D721Med (cell line): Measurements from ENCODE around the gene SLC19A2.
A peak's percentile ranks its signal among the peaks of the same experiment; 100 is the strongest.
"Not testable (repeated sequence)": the region's sequence is repeated elsewhere in the genome, so short reads cannot be mapped to it uniquely, and the experiment has no call there.

Source experiments
- DNase-seq: peaks from one replicate; pipeline ENCODE4 v3.0.0; 2011; ENCODE audit warnings: low spot score; ENCODE audit not compliant: insufficient read length
- FAIRE-seq: peaks from 2 replicates; lab custom pipeline; 2011; peaks lifted over from hg19 to GRCh38; lab: Jason Lieb, UNC
- TF ChIP-seq, protein P1 (sequence below): IDR thresholded peaks from 2 replicates; pipeline ENCODE4 v1.5.1; 2012; ENCODE audit warnings: mild to moderate bottlenecking, control low read depth; ENCODE audit not compliant: insufficient read depth; ENCODE audit errors: missing control alignments

Gene SLC19A2

GRCh38 chr1:169485431-169486280 is at the start of gene SLC19A2:
TSS of gene SLC19A2 (minus strand) at chr1:169485944. CDS start at chr1:169485766, 178 bp downstream.
- DNase-seq (peak; percentile 91), FAIRE-seq (no peak)
- TF ChIP-seq, protein P1, sequence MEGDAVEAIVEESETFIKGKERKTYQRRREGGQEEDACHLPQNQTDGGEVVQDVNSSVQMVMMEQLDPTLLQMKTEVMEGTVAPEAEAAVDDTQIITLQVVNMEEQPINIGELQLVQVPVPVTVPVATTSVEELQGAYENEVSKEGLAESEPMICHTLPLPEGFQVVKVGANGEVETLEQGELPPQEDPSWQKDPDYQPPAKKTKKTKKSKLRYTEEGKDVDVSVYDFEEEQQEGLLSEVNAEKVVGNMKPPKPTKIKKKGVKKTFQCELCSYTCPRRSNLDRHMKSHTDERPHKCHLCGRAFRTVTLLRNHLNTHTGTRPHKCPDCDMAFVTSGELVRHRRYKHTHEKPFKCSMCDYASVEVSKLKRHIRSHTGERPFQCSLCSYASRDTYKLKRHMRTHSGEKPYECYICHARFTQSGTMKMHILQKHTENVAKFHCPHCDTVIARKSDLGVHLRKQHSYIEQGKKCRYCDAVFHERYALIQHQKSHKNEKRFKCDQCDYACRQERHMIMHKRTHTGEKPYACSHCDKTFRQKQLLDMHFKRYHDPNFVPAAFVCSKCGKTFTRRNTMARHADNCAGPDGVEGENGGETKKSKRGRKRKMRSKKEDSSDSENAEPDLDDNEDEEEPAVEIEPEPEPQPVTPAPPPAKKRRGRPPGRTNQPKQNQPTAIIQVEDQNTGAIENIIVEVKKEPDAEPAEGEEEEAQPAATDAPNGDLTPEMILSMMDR, result peak; percentile 23

GRCh38 chr1:169534653-169535052 is 48.9 kb upstream of the SLC19A2 start:
- FAIRE-seq (no peak), DNase-seq (no peak)
- TF ChIP-seq, protein P1, result no peak

DNA sequence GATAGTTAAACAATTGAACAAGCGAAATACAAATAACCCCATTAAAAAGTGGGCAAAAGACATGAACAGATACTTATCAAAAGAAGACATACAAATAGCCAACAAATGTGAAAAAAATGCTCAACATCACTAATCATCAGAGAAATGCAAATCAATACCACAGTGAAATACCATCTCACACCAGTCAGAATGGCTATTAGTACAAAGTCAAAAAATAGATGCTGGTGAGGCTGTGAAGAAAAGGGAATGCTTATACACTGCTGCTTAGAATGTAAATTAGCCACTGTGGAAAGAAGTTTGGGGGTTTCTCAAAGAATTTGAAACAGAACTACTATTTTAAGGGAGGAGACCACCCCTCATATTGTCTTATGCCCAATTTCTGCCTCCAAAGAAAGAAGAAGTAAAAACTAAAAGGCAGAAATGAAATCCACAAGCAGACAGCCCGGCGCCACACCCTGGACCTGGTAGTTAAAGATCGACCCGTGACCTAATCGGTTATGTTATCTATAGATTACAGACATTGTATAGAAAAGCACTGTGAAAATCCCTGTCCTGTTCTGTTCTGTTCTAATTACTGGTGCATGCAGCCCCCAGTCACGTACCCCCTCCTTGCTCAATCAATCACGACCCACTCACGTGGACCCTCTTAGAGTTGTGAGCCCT is 47.9 kb upstream of the SLC19A2 start:
- not testable (repeated sequence) for DNase-seq
- peak; percentile 51 for FAIRE-seq

GRCh38 chr1:169530448-169530847 is 44.7 kb upstream of the SLC19A2 start:
- no peak for FAIRE-seq
- no peak for DNase-seq
- TF ChIP-seq, protein P1, result no peak

DNA sequence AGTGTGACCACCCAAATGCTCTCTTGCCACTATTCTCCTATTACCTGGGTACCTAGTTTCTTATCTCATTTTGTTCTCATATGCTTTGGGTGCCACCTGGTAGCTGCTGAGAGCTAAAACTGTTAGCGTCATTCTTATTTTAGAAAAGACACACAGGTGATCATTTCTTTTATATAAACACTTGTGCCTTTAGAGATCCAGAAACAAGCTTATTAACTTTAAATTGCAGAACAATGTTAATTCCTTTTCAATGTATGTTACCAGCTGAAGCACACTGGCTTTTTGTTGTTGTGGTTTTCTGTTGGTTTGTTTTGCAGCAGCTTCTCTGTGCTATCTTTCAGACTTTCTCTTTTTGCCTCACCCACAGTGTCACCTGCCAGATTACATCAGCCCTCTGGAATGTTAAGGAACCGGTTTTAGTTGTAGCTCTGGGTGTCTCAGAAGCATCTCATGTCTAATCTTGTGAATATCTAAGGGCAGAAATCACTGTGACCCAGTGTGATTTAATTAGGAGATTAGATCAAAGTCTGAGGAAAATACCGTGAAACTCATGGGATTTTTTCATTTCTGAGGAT is 43.4 kb upstream of the SLC19A2 start:
- FAIRE-seq (no peak), DNase-seq (no peak)
- TF ChIP-seq, protein P1, result no peak

DNA sequence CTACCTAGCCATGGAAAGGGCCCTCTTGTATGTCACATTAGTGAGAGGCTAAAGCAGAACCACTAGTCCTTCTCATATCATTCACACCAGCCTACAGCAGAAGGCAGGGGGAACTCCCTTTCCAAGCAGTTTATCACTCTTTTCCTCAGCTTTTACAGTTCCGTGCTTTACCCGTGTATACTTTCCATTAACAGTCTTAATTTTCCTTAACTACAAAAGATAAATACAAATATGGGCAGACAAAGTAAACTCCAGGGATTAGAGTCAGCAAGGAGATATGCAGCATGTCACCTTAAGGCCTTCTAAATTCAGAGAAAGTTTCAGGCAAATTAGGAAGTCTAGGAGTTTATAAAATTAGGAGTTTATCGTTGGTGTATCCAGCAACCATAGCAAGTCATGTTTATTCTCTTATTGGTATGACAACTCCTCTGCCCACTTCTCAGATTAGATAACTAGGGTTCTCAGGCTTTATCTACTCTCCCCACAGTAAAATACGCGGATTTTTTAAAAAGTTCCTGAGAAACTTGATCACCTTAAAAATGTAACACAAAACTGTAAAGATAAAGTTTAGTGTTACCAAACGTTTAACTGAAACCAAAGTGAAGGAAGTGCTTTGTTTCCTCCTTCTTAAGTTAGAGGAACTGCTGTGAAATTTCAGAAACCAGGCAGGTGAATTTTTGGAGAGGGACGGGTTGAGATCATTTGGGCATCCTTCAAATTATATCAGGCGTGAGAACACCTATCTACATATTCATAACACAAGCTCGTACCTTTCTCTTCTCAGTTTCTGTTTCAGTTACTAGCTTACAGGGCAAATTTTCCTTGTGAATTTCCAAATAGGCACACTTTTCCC is 42.7 kb upstream of the SLC19A2 start:
- DNase-seq (no peak), FAIRE-seq (no peak)
- TF ChIP-seq, protein P1, result no peak
